Nephron progenitor cell (in vitro differentiated cells): Measurements from ENCODE around the gene TMEM38A.
"Not testable (repeated sequence)": the region's sequence is repeated elsewhere in the genome, so short reads cannot be mapped to it uniquely, and the experiment has no call there.

Experiments used
- DNase-seq: peaks from one replicate; pipeline ENCODE4 v3.0.0; 2021
- H3K27ac Mint-ChIP-seq: 2 replicates; pipeline ENCODE4 v1.8.0; 2021; ENCODE audit warnings: mild to moderate bottlenecking, moderate library complexity, mixed read lengths
- H3K27me3 Mint-ChIP-seq: 2 replicates; pipeline ENCODE4 v1.8.0; 2021; ENCODE audit warnings: mild to moderate bottlenecking, low read depth, mixed read lengths; ENCODE audit not compliant: poor library complexity
- H3K36me3 Mint-ChIP-seq: 2 replicates; pipeline ENCODE4 v1.8.0; 2021; ENCODE audit warnings: low read depth, mixed read lengths
- H3K4me1 Mint-ChIP-seq: 2 replicates; pipeline ENCODE4 v1.8.0; 2021; ENCODE audit warnings: mixed read lengths
- H3K4me3 Mint-ChIP-seq: 2 replicates; pipeline ENCODE4 v1.8.0; 2021; ENCODE audit warnings: mild to moderate bottlenecking, moderate library complexity, mixed read lengths
- H3K9me3 Mint-ChIP-seq: 2 replicates; pipeline ENCODE4 v1.8.0; 2021; ENCODE audit warnings: mild to moderate bottlenecking, moderate library complexity, mixed read lengths
- TF ChIP-seq, protein P1 (sequence below): fragments of 200-600 bp; sonication (generic); IDR thresholded peaks from 2 replicates; pipeline ENCODE4 v1.5.0; 2021; ENCODE audit warnings: antibody characterized with exemption

TMEM38A gene

DNA sequence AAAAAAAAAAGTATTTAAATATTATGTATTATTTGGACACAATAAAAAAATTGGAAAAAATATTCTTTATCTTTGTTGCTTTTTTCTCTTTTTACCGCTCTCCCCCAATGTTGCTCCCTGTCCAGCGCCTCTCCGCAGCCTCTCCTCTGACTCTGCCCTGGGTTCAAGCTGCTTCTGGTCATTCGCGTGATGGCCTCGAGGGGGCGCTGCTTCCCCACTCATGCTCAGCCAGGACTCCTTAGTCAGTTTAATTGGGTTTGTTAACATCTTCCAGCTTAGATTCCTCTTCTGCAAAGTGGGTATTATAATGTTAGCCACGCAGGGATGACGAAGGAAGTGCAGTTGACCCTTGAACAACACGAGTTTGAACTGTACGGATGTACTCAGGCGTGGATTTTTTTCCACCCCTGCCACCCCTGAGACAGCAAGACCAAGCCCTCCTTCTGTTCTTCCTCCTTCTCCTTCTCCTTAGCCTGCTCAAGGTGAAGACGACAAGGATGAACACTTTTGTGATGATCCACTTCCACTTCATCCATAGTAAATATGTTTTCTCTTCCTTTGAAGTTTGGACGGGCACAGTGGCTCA is 53.9 kb downstream of the TMEM38A start:
- Mint-ChIP-seq H3K36me3 (no peaks in the 10 kb centered on the region), H3K4me3 (no peak overlapping the region), H3K4me1 (no peaks in the 10 kb centered on the region), H3K27ac (no peak overlapping the region), H3K27me3 (peaks cover 17% of the 10 kb centered on the region), H3K9me3 (no peaks in the 10 kb centered on the region)
- TF ChIP-seq, protein P1, sequence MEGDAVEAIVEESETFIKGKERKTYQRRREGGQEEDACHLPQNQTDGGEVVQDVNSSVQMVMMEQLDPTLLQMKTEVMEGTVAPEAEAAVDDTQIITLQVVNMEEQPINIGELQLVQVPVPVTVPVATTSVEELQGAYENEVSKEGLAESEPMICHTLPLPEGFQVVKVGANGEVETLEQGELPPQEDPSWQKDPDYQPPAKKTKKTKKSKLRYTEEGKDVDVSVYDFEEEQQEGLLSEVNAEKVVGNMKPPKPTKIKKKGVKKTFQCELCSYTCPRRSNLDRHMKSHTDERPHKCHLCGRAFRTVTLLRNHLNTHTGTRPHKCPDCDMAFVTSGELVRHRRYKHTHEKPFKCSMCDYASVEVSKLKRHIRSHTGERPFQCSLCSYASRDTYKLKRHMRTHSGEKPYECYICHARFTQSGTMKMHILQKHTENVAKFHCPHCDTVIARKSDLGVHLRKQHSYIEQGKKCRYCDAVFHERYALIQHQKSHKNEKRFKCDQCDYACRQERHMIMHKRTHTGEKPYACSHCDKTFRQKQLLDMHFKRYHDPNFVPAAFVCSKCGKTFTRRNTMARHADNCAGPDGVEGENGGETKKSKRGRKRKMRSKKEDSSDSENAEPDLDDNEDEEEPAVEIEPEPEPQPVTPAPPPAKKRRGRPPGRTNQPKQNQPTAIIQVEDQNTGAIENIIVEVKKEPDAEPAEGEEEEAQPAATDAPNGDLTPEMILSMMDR = peak; percentile 82
- DNase-seq = peak; percentile 68

DNA sequence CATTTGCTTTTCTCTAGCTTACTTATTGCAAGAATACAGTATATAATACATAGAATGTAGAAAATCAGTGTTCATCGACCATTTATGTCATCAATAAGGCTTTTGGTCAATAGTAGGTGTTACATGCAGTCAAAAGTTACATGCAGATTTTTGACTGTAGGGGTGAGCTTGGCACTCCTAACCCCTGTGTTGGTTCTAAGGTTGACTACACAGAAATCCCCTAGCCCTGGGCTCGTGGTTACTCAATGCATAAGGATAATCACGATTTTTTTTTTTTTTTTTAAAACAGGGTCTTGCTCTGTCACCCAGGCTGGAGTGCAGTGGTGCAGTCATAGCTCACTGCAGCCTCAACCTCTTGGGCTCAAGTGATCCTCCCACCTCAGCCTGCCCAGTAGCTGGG is 54.7 kb downstream of the TMEM38A start:
- H3K4me1 Mint-ChIP-seq = no peaks in the 10 kb centered on the region
- TF ChIP-seq, protein P1 = no peak
- no peak overlapping the region for H3K27ac Mint-ChIP-seq
- H3K4me3 Mint-ChIP-seq = no peak overlapping the region
- no peaks in the 10 kb centered on the region for H3K36me3 Mint-ChIP-seq
- H3K27me3 Mint-ChIP-seq = peaks cover 16% of the 10 kb centered on the region
- DNase-seq = no peak
- no peaks in the 10 kb centered on the region for H3K9me3 Mint-ChIP-seq

DNA sequence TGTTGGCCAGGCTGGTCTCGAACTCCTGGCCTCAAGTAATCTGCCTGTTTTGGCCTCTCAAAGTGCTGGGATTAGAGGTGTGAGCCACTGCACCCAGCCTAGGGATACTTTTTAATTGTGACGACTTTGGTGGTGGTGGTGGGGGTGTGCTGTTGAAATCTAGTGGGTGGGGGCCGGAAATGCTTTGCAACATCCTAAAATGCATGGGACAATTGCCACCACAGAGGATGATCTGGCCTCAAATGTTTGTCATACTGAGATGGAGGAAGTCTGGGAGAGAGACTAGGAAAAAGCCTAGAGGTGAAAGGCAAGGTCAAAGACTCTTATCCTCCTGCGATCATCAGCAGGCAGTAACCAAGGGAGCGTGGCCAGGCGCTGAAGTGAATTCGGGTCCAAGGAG is 60.1 kb downstream of the TMEM38A start:
- Mint-ChIP-seq H3K27ac (no peak overlapping the region), H3K9me3 (peaks cover 24% of the 10 kb centered on the region)
- TF ChIP-seq, protein P1 = no peak

GRCh38 chr19:16722591-16722990 is 61.7 kb downstream of the TMEM38A start:
- TF ChIP-seq, protein P1 = no peak
- Mint-ChIP-seq H3K4me1 (no peaks in the 10 kb centered on the region), H3K27ac (no peak overlapping the region), H3K9me3 (peaks cover 24% of the 10 kb centered on the region), H3K36me3 (no peaks in the 10 kb centered on the region), H3K27me3 (peaks cover 24% of the 10 kb centered on the region), H3K4me3 (no peak overlapping the region)
- DNase-seq = no peak

More for the DNA sequence above, 60.1 kb downstream of the TMEM38A start:
- no peak for DNase-seq
- H3K4me1 Mint-ChIP-seq = no peaks in the 10 kb centered on the region
- H3K27me3 Mint-ChIP-seq = peaks cover 27% of the 10 kb centered on the region
- no peaks in the 10 kb centered on the region for H3K36me3 Mint-ChIP-seq
- no peak overlapping the region for H3K4me3 Mint-ChIP-seq

GRCh38 chr19:16726916-16727315 is 66.0 kb downstream of the TMEM38A start:
- Mint-ChIP-seq H3K27ac (no peak overlapping the region), H3K36me3 (no peaks in the 10 kb centered on the region), H3K4me1 (no peaks in the 10 kb centered on the region), H3K27me3 (peaks cover 23% of the 10 kb centered on the region), H3K9me3 (peaks cover 19% of the 10 kb centered on the region), H3K4me3 (no peak overlapping the region)
- no peak for DNase-seq
- TF ChIP-seq, protein P1 = no peak

GRCh38 chr19:16735650-16736266 is 74.8 kb downstream of the TMEM38A start:
- not testable (repeated sequence) for H3K4me3 Mint-ChIP-seq, H3K36me3 Mint-ChIP-seq, DNase-seq, H3K27ac Mint-ChIP-seq, H3K4me1 Mint-ChIP-seq
- H3K9me3 Mint-ChIP-seq = peaks cover 11% of the 10 kb centered on the region
- H3K27me3 Mint-ChIP-seq = peaks cover 29% of the 10 kb centered on the region
